Measurements from ENCODE around the gene CALHM6.
"Not testable (repeated sequence)": the region's sequence is repeated elsewhere in the genome, so short reads cannot be mapped to it uniquely, and the experiment has no call there.

Gene CALHM6

GRCh38 chr6:116483616-116484015, 22.4 kb downstream of the CALHM6 start:
- DNase-seq, result no peak

- no peak for DNase-seq
Measured at GRCh38 chr6:116485559-116486184, 24.5 kb downstream of the CALHM6 start.

GRCh38 chr6:116491610-116492330, 30.6 kb downstream of the CALHM6 start:
- no peak for DNase-seq

GRCh38 chr6:116492331-116493067, 31.3 kb downstream of the CALHM6 start:
- no peak for DNase-seq

GRCh38 chr6:116495161-116495560, 34.0 kb downstream of the CALHM6 start:
- not testable (repeated sequence) for DNase-seq

GRCh38 chr6:116497113-116497676, 36.0 kb downstream of the CALHM6 start:
- no peak for DNase-seq

- DNase-seq, result no peak
Measured at GRCh38 chr6:116500969-116501433, 39.8 kb downstream of the CALHM6 start.

GRCh38 chr6:116507324-116507723, 46.1 kb downstream of the CALHM6 start:
- DNase-seq, result no peak

GRCh38 chr6:116508527-116508926, 47.4 kb downstream of the CALHM6 start:
- no peak for DNase-seq

GRCh38 chr6:116511424-116512110, 50.4 kb downstream of the CALHM6 start, which contains the start of gene CALHM5:
Gene CALHM5, plus strand, starts transcription at chr6:116511639. Its CDS starts 58 bp downstream, at chr6:116511697.
- DNase-seq, result no peak

GRCh38 chr6:116512111-116512559, 51.0 kb downstream of the CALHM6 start:
- DNase-seq, result no peak

GRCh38 chr6:116512734-116513133, 51.6 kb downstream of the CALHM6 start:
- DNase-seq, result no peak

All from DMS153 (cell line).